Measurements from ENCODE around the gene KRT9. TPM values are rescaled to one million over a fixed set of nuclear protein-coding genes. Genes with fewer than 3 reads are reported as not detected.

KRT9 gene
- total RNA-seq, 6 experiments from 2014 or later: not detected

DNA sequence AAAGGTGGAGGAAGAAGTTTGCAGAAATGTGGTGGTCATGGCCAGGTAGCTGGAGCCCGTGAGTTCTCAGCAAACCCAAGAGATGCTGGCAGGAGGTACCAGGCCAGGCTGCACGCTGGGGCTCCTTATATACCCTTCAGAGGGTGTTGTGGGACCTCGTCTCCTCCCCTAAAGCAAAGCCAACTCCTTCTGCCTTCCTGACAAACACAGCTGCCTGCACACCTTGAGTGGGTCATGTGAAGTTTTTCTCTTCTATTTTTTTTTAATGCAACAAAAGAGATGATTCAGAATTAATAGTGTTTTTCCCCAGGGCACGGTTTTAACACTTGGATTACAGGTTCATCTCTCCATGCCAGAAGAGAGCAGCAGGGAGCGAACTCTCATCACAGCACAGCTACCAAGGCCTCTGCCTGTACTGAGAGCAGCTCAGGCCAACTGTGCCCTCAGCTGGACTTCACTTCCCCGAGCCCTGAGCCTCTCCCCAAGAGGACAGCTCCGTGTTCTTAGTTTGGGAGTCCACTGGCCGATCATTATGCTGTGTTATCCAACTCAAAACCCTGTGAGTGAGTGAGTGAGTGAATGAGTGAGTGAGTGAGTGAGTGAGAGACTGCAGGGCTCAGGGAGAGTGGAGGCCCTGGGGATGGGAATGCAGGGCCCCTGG lies 52.9 kb downstream of the KRT9 start, which contains the start of gene KRT15:
Gene KRT15 (minus strand): TSS at position 102 of the 661 bp plus-strand sequence. CDS start 63 bp downstream, at position 39.
- Histone ChIP-seq H3K4me3 (no peak within 1 kb of the TSS), H3K9me3 (no peaks in the 10 kb centered on the region), H3K27ac (no peak within 1 kb of the TSS), H3K36me3 (no peaks in the 10 kb centered on the region), H3K27me3 (no peaks in the 10 kb centered on the region), H3K4me1 (no peaks in the 10 kb centered on the region)
- no peak for DNase-seq
- no peak for ATAC-seq
- TF ChIP-seq POLR2A (IDR thresholded peaks at IDR 0.05): no peak
- TF ChIP-seq CTCF (IDR thresholded peaks at IDR 0.05): no peak
- WGBS (ENCODE audit: insufficient coverage, low coverage, low lambda C conversion rate, missing lambda C conversion rate): 72% methylated on average over 5 of the region's 8 CpGs
- intact Hi-C loops (cut with DNase I): no loop called here

DNA sequence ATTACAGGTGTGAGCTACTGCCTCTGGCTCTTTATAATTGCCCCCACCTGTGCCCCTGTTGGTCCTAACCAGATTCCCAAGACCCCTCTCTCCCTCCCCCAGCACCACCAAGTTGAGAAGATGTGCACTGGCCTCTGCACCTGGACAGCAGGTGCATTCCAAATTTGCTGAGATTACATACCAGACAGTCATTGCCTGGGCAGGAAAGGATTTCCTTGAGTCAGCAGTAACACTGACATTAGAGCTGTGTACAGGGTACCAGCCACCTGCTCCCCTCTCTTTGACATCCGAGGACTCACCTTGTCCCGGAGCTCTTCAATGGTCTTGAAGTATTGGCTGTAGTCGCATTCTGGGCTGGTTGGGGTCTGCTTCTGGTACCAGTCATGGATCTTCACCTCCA lies 53.8 kb downstream of the KRT9 start:
- no peak for DNase-seq
- Histone ChIP-seq H3K36me3 (no peaks in the 10 kb centered on the region), H3K27me3 (no peaks in the 10 kb centered on the region), H3K4me3 (no peak overlapping the region), H3K9me3 (no peaks in the 10 kb centered on the region), H3K27ac (no peak overlapping the region), H3K4me1 (no peaks in the 10 kb centered on the region)
- no peak for ATAC-seq
- WGBS (ENCODE audit: insufficient coverage, low coverage, low lambda C conversion rate, missing lambda C conversion rate): no CpG with 5 or more reads among the region's 3 CpGs
- no peak for TF ChIP-seq POLR2A (IDR thresholded peaks at IDR 0.05)
- no peak for TF ChIP-seq CTCF (IDR thresholded peaks at IDR 0.05)
- intact Hi-C loops (cut with DNase I): no loop called here

- no peak for ATAC-seq
- DNase-seq: no peak
- Histone ChIP-seq H3K36me3 (no peaks in the 10 kb centered on the region), H3K27me3 (no peaks in the 10 kb centered on the region), H3K27ac (no peak overlapping the region), H3K4me3 (no peak overlapping the region), H3K4me1 (no peaks in the 10 kb centered on the region), H3K9me3 (no peaks in the 10 kb centered on the region)
- intact Hi-C loops (cut with DNase I): no loop called here
- TF ChIP-seq CTCF (IDR thresholded peaks at IDR 0.05): no peak
- TF ChIP-seq POLR2A (IDR thresholded peaks at IDR 0.05): no peak
- 78% methylated on average over 5 of the region's 14 CpGs for WGBS (ENCODE audit: insufficient coverage, low coverage, low lambda C conversion rate, missing lambda C conversion rate)
Measured at GRCh38 chr17:41516830-41517283, 55.0 kb downstream of the KRT9 start.

DNA sequence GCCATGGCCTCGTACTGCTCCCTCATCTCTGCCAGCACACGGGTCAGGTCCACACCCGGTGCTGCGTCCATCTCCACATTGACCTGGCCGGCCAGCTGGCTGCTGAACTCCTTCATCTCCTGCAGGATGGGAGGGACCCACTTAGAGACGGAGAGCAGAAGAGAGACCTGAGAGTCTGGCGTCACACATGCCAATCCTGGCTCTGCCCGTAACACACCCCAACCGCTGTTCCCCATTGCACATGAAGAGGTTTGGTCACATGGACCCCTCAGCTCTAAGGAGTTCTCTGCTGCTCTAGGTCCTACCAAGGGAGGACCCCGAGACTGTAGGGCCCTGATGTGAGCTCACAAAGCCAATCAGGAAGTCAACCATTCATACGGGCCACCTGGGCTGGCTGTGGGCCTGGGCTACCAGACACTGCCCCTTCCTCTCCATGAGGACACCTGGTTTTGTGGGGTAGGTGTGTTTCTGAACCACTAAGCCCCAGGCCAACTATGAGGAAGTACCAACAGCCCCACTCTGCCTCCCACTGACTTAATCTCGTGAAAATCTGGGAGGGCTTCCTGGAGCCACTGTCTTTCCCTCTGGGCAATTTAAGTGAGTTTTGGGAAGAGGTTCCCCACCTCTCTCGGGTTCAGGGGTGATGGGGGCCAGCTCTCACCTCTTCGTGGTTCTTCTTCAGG lies 55.6 kb downstream of the KRT9 start:
- Histone ChIP-seq H3K27me3 (no peaks in the 10 kb centered on the region), H3K36me3 (no peaks in the 10 kb centered on the region), H3K4me3 (no peak overlapping the region), H3K4me1 (no peaks in the 10 kb centered on the region), H3K9me3 (no peaks in the 10 kb centered on the region), H3K27ac (no peak overlapping the region)
- no peak for TF ChIP-seq CTCF (IDR thresholded peaks at IDR 0.05)
- TF ChIP-seq POLR2A (IDR thresholded peaks at IDR 0.05): no peak
- DNase-seq: no peak
- ATAC-seq: no peak
- intact Hi-C loops (cut with DNase I): no loop called here
- 54% methylated on average over 4 of the region's 14 CpGs for WGBS (ENCODE audit: insufficient coverage, low coverage, low lambda C conversion rate, missing lambda C conversion rate)

Small RNA genes within 50 kb of the gene (microRNA-seq; reads per million reads assigned to microRNA genes)
- 0 reads per million in 2 donors for gene MIR6510

Other genes with a start within 250 kb of the KRT9 start
- not detected for gene KRT33A, start 221.2 kb downstream of the KRT9 start, total RNA-seq
- not detected for gene KRT33B, start 202.2 kb downstream of the KRT9 start, total RNA-seq
- not detected for gene KRT34, start 189.8 kb downstream of the KRT9 start, total RNA-seq
- gene KRT31, start 174.5 kb downstream of the KRT9 start, total RNA-seq: not detected
- gene KRT37, start 147.5 kb downstream of the KRT9 start, total RNA-seq: not detected
- not detected for gene KRT38, start 131.1 kb downstream of the KRT9 start, total RNA-seq
- gene KRT32, start 104.7 kb downstream of the KRT9 start, total RNA-seq: not detected
- not detected for gene KRT35, start 90.9 kb downstream of the KRT9 start, total RNA-seq
- not detected for gene KRT36, start 82.1 kb downstream of the KRT9 start, total RNA-seq
- 1 to 10 TPM in 1 of 6 experiments, not detected in 5; 1.6 TPM for gene KRT13, start 66.4 kb downstream of the KRT9 start, total RNA-seq
- not detected for gene KRT15, start 53.2 kb downstream of the KRT9 start, total RNA-seq
- gene KRT19, start 43.8 kb downstream of the KRT9 start, total RNA-seq: 1 to 10 TPM in 5 of 6 experiments, under 1 TPM in 1; 0.87 to 4.3 (median 2.5) TPM
- gene KRT14, start 14.8 kb upstream of the KRT9 start, total RNA-seq: under 1 TPM in 1 of 6 experiments, not detected in 5; 0.24 TPM
- not detected for gene KRT16, start 40.7 kb upstream of the KRT9 start, total RNA-seq
- gene KRT17, start 52.5 kb upstream of the KRT9 start, total RNA-seq: not detected
- 100 to 1,000 TPM; 284 to 454 (median 404) TPM for gene EIF1, start 116.8 kb upstream of the KRT9 start, total RNA-seq
- gene GAST, start 140.3 kb upstream of the KRT9 start, total RNA-seq: not detected
- under 1 TPM in 3 of 6 experiments, not detected in 3; 0.07 to 0.10 (median 0.07) TPM for gene HAP1, start 162.6 kb upstream of the KRT9 start, total RNA-seq
- gene JUP, start 214.7 kb upstream of the KRT9 start, total RNA-seq: 10 to 100 TPM; 54.3 to 74.8 (median 65.7) TPM
- gene P3H4, start 239.9 kb upstream of the KRT9 start, total RNA-seq: 1 to 10 TPM; 1.8 to 3.8 (median 2.8) TPM
- gene FKBP10, start 240.9 kb upstream of the KRT9 start, total RNA-seq: 1 to 10 TPM; 2.4 to 5.1 (median 4.0) TPM

All from right lobe of liver (tissue), 6 donors.